WTC11 (cell line): Measurements from ENCODE around the gene AMOTL1.

Experiments used
- CREM ChIP-seq: sonication (generic); formaldehyde crosslinking; IDR thresholded peaks from 2 replicates; pipeline ENCODE4 v1.8.1; 2022; ENCODE audit warnings: mild to moderate bottlenecking, missing genetic modification reagents, moderate library complexity
- KAT7 ChIP-seq: sonication (generic); formaldehyde crosslinking; IDR thresholded peaks from 2 replicates; pipeline ENCODE4 v1.8.1; 2023; ENCODE audit warnings: missing genetic modification reagents, mild to moderate bottlenecking, borderline replicate concordance
- NFYB ChIP-seq: sonication (generic); formaldehyde crosslinking; conservative IDR thresholded peaks from 2 replicates; pipeline ENCODE4 v1.8.0; 2022; ENCODE audit warnings: low read depth, missing genetic modification reagents
- SP1 ChIP-seq: sonication (generic); formaldehyde crosslinking; conservative IDR thresholded peaks from 2 replicates; pipeline ENCODE4 v1.8.1; 2022; ENCODE audit warnings: missing genetic modification reagents
- TEAD1 ChIP-seq: sonication (generic); formaldehyde crosslinking; IDR thresholded peaks from 2 replicates; pipeline ENCODE4 v1.8.0; 2022; ENCODE audit warnings: mild to moderate bottlenecking, missing genetic modification reagents
- ZNF232 ChIP-seq: sonication (generic); formaldehyde crosslinking; IDR thresholded peaks from 2 replicates; pipeline ENCODE4 v1.8.0; 2022; ENCODE audit warnings: mild to moderate bottlenecking, missing genetic modification reagents
- TF ChIP-seq, protein P1 (sequence below): sonication (generic); formaldehyde crosslinking; IDR thresholded peaks from 2 replicates; pipeline ENCODE4 v1.8.0; 2022; ENCODE audit warnings: mild to moderate bottlenecking, missing genetic modification reagents
- TF ChIP-seq, protein P2 (sequence below): fragments of 200-600 bp; IDR thresholded peaks from 2 replicates; pipeline ENCODE4 v1.8.0; 2022; ENCODE audit warnings: antibody characterized with exemption
- TF ChIP-seq, protein P3 (sequence below): sonication (generic); formaldehyde crosslinking; IDR thresholded peaks from 2 replicates; pipeline ENCODE4 v1.8.0; 2022; ENCODE audit warnings: mild to moderate bottlenecking, missing genetic modification reagents
- TF ChIP-seq, protein P4 (sequence below): sonication (generic); formaldehyde crosslinking; IDR thresholded peaks from 2 replicates; pipeline ENCODE4 v1.8.1; 2023; ENCODE audit warnings: mild to moderate bottlenecking, missing genetic modification reagents
- TF ChIP-seq, protein P5 (sequence below): sonication (generic); formaldehyde crosslinking; IDR thresholded peaks from 2 replicates; pipeline ENCODE4 v1.8.1; 2022; ENCODE audit warnings: low read depth, missing genetic modification reagents, borderline replicate concordance
- TF ChIP-seq, protein P6 (sequence below): sonication (generic); formaldehyde crosslinking; conservative IDR thresholded peaks from 2 replicates; pipeline ENCODE4 v1.8.1; 2023; ENCODE audit warnings: mild to moderate bottlenecking, low read depth, missing genetic modification reagents, moderate library complexity
- TF ChIP-seq, protein P7 (sequence below): sonication (generic); formaldehyde crosslinking; IDR thresholded peaks from 2 replicates; pipeline ENCODE4 v1.8.1; 2023; ENCODE audit warnings: mild to moderate bottlenecking, missing genetic modification reagents, moderate library complexity
- TF ChIP-seq, protein P8 (sequence below): sonication (generic); formaldehyde crosslinking; IDR thresholded peaks from 2 replicates; pipeline ENCODE4 v1.8.0; 2022; ENCODE audit warnings: mild to moderate bottlenecking, missing genetic modification reagents

DNA sequence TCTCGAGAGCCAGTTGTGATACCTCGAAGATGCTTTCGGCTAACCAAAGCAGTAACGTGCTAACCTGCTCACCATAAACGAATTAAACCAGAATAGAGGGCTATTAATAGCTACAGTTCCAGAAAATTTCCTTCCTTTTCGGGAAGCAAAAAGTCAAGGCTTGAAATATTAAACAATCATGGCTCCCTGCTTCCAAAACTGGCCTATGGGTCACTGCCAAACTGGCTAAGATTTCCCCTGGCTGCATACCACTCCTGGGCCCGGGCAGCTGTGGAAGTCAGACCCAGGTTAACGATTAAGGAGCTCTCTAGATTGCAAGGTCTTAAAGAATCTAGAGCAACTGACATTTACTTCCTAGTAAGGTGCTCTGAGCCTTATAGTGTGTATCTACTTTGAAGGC lies 1.7 kb downstream of the AMOTL1 start:
- TF ChIP-seq, protein P1, sequence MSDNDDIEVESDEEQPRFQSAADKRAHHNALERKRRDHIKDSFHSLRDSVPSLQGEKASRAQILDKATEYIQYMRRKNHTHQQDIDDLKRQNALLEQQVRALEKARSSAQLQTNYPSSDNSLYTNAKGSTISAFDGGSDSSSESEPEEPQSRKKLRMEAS (CRISPR knock-in tag), result no peak
- no peak for TF ChIP-seq CREM
- TF ChIP-seq ZNF232, result no peak
- TF ChIP-seq TEAD1 (CRISPR knock-in tag), result no peak
- TF ChIP-seq, protein P2, sequence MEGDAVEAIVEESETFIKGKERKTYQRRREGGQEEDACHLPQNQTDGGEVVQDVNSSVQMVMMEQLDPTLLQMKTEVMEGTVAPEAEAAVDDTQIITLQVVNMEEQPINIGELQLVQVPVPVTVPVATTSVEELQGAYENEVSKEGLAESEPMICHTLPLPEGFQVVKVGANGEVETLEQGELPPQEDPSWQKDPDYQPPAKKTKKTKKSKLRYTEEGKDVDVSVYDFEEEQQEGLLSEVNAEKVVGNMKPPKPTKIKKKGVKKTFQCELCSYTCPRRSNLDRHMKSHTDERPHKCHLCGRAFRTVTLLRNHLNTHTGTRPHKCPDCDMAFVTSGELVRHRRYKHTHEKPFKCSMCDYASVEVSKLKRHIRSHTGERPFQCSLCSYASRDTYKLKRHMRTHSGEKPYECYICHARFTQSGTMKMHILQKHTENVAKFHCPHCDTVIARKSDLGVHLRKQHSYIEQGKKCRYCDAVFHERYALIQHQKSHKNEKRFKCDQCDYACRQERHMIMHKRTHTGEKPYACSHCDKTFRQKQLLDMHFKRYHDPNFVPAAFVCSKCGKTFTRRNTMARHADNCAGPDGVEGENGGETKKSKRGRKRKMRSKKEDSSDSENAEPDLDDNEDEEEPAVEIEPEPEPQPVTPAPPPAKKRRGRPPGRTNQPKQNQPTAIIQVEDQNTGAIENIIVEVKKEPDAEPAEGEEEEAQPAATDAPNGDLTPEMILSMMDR, result no peak
- TF ChIP-seq SP1 (CRISPR knock-in tag), result no peak
- TF ChIP-seq, protein P3, sequence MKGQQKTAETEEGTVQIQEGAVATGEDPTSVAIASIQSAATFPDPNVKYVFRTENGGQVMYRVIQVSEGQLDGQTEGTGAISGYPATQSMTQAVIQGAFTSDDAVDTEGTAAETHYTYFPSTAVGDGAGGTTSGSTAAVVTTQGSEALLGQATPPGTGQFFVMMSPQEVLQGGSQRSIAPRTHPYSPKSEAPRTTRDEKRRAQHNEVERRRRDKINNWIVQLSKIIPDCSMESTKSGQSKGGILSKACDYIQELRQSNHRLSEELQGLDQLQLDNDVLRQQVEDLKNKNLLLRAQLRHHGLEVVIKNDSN (CRISPR knock-in tag), result no peak
- TF ChIP-seq, protein P4, sequence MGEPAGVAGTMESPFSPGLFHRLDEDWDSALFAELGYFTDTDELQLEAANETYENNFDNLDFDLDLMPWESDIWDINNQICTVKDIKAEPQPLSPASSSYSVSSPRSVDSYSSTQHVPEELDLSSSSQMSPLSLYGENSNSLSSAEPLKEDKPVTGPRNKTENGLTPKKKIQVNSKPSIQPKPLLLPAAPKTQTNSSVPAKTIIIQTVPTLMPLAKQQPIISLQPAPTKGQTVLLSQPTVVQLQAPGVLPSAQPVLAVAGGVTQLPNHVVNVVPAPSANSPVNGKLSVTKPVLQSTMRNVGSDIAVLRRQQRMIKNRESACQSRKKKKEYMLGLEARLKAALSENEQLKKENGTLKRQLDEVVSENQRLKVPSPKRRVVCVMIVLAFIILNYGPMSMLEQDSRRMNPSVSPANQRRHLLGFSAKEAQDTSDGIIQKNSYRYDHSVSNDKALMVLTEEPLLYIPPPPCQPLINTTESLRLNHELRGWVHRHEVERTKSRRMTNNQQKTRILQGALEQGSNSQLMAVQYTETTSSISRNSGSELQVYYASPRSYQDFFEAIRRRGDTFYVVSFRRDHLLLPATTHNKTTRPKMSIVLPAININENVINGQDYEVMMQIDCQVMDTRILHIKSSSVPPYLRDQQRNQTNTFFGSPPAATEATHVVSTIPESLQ (CRISPR knock-in tag), result no peak
- TF ChIP-seq, protein P5, sequence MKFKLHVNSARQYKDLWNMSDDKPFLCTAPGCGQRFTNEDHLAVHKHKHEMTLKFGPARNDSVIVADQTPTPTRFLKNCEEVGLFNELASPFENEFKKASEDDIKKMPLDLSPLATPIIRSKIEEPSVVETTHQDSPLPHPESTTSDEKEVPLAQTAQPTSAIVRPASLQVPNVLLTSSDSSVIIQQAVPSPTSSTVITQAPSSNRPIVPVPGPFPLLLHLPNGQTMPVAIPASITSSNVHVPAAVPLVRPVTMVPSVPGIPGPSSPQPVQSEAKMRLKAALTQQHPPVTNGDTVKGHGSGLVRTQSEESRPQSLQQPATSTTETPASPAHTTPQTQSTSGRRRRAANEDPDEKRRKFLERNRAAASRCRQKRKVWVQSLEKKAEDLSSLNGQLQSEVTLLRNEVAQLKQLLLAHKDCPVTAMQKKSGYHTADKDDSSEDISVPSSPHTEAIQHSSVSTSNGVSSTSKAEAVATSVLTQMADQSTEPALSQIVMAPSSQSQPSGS (CRISPR knock-in tag), result no peak
- TF ChIP-seq, protein P6, sequence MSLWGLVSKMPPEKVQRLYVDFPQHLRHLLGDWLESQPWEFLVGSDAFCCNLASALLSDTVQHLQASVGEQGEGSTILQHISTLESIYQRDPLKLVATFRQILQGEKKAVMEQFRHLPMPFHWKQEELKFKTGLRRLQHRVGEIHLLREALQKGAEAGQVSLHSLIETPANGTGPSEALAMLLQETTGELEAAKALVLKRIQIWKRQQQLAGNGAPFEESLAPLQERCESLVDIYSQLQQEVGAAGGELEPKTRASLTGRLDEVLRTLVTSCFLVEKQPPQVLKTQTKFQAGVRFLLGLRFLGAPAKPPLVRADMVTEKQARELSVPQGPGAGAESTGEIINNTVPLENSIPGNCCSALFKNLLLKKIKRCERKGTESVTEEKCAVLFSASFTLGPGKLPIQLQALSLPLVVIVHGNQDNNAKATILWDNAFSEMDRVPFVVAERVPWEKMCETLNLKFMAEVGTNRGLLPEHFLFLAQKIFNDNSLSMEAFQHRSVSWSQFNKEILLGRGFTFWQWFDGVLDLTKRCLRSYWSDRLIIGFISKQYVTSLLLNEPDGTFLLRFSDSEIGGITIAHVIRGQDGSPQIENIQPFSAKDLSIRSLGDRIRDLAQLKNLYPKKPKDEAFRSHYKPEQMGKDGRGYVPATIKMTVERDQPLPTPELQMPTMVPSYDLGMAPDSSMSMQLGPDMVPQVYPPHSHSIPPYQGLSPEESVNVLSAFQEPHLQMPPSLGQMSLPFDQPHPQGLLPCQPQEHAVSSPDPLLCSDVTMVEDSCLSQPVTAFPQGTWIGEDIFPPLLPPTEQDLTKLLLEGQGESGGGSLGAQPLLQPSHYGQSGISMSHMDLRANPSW (CRISPR knock-in tag), result no peak
- TF ChIP-seq, protein P7, sequence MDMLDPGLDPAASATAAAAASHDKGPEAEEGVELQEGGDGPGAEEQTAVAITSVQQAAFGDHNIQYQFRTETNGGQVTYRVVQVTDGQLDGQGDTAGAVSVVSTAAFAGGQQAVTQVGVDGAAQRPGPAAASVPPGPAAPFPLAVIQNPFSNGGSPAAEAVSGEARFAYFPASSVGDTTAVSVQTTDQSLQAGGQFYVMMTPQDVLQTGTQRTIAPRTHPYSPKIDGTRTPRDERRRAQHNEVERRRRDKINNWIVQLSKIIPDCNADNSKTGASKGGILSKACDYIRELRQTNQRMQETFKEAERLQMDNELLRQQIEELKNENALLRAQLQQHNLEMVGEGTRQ (CRISPR knock-in tag), result no peak
- no peak for TF ChIP-seq NFYB (CRISPR knock-in tag)
- TF ChIP-seq, protein P8, sequence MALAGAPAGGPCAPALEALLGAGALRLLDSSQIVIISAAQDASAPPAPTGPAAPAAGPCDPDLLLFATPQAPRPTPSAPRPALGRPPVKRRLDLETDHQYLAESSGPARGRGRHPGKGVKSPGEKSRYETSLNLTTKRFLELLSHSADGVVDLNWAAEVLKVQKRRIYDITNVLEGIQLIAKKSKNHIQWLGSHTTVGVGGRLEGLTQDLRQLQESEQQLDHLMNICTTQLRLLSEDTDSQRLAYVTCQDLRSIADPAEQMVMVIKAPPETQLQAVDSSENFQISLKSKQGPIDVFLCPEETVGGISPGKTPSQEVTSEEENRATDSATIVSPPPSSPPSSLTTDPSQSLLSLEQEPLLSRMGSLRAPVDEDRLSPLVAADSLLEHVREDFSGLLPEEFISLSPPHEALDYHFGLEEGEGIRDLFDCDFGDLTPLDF (CRISPR knock-in tag), result no peak
- TF ChIP-seq KAT7, result no peak
